Measurements from ENCODE around the gene GTSF1L. TPM values are rescaled to one million over a fixed set of nuclear protein-coding genes. Genes with fewer than 3 reads are reported as not detected.

Gene GTSF1L
- total RNA-seq, 1 donor: not detected

GRCh38 chr20:43724383-43724782 lies 2.4 kb downstream of the GTSF1L start:
- Histone ChIP-seq H3K4me1 (ENCODE audit: insufficient read depth, low read length) (peaks cover 4% of the 10 kb centered on the region), H3K27me3 (ENCODE audit: insufficient read depth, low read length) (no peaks in the 10 kb centered on the region), H4K20me1 (ENCODE audit: insufficient read depth, low read length) (no peaks in the 10 kb centered on the region), H3K4me2 (ENCODE audit: insufficient read depth, low read length) (no peak overlapping the region), H2AFZ (ENCODE audit: low read length) (no peak overlapping the region), H3K4me3 (ENCODE audit: insufficient read depth, low read length) (no peak overlapping the region), H3K9me3 (ENCODE audit: low read depth, low read length) (no peaks in the 10 kb centered on the region), H3K79me2 (ENCODE audit: insufficient read depth, low read length) (no peaks in the 10 kb centered on the region), H3K36me3 (ENCODE audit: insufficient read depth, low read length) (no peaks in the 10 kb centered on the region), H3K27ac (ENCODE audit: low read depth, low read length) (no peak overlapping the region)
- no peak for TF ChIP-seq CTCF (IDR thresholded peaks at IDR 0.05; ENCODE audit: extremely low read depth, low read depth, low read length)
- DNase-seq (ENCODE audit: insufficient read length, low spot score, missing footprints): no peak

GRCh38 chr20:43723735-43724134 lies 3.1 kb downstream of the GTSF1L start:
- H3K36me3 ChIP-seq (ENCODE audit: insufficient read depth, low read length): no peaks in the 10 kb centered on the region
- no peak for DNase-seq (ENCODE audit: insufficient read length, low spot score, missing footprints)
- H2AFZ ChIP-seq (ENCODE audit: low read length): no peak overlapping the region
- no peaks in the 10 kb centered on the region for H3K27me3 ChIP-seq (ENCODE audit: insufficient read depth, low read length)
- H3K27ac ChIP-seq (ENCODE audit: low read depth, low read length): no peak overlapping the region
- H3K79me2 ChIP-seq (ENCODE audit: insufficient read depth, low read length): no peaks in the 10 kb centered on the region
- H3K4me2 ChIP-seq (ENCODE audit: insufficient read depth, low read length): no peak overlapping the region
- H3K9me3 ChIP-seq (ENCODE audit: low read depth, low read length): no peaks in the 10 kb centered on the region
- H4K20me1 ChIP-seq (ENCODE audit: insufficient read depth, low read length): no peaks in the 10 kb centered on the region
- no peak for TF ChIP-seq CTCF (IDR thresholded peaks at IDR 0.05; ENCODE audit: extremely low read depth, low read depth, low read length)
- no peak overlapping the region for H3K4me3 ChIP-seq (ENCODE audit: insufficient read depth, low read length)
- peaks cover 4% of the 10 kb centered on the region for H3K4me1 ChIP-seq (ENCODE audit: insufficient read depth, low read length)

GRCh38 chr20:43723186-43723585 lies 3.6 kb downstream of the GTSF1L start:
- DNase-seq (ENCODE audit: insufficient read length, low spot score, missing footprints): no peak
- H3K4me2 ChIP-seq (ENCODE audit: insufficient read depth, low read length): no peak overlapping the region

GRCh38 chr20:43722153-43722505 lies 4.7 kb downstream of the GTSF1L start:
- Histone ChIP-seq H3K27me3 (ENCODE audit: insufficient read depth, low read length) (no peaks in the 10 kb centered on the region), H4K20me1 (ENCODE audit: insufficient read depth, low read length) (no peaks in the 10 kb centered on the region), H3K9me3 (ENCODE audit: low read depth, low read length) (no peaks in the 10 kb centered on the region), H2AFZ (ENCODE audit: low read length) (peak overlapping the region; percentile 10), H3K36me3 (ENCODE audit: insufficient read depth, low read length) (no peaks in the 10 kb centered on the region), H3K4me3 (ENCODE audit: insufficient read depth, low read length) (no peak overlapping the region), H3K79me2 (ENCODE audit: insufficient read depth, low read length) (no peaks in the 10 kb centered on the region), H3K27ac (ENCODE audit: low read depth, low read length) (no peak overlapping the region), H3K4me1 (ENCODE audit: insufficient read depth, low read length) (peaks cover 4% of the 10 kb centered on the region), H3K4me2 (ENCODE audit: insufficient read depth, low read length) (no peak overlapping the region)
- no peak for DNase-seq (ENCODE audit: insufficient read length, low spot score, missing footprints)
- no peak for TF ChIP-seq CTCF (IDR thresholded peaks at IDR 0.05; ENCODE audit: extremely low read depth, low read depth, low read length)

More at GRCh38 chr20:43723186-43723585, 3.6 kb downstream of the GTSF1L start:
- Histone ChIP-seq H4K20me1 (ENCODE audit: insufficient read depth, low read length) (no peaks in the 10 kb centered on the region), H3K4me3 (ENCODE audit: insufficient read depth, low read length) (no peak overlapping the region), H3K79me2 (ENCODE audit: insufficient read depth, low read length) (no peaks in the 10 kb centered on the region), H3K4me1 (ENCODE audit: insufficient read depth, low read length) (peaks cover 4% of the 10 kb centered on the region), H3K36me3 (ENCODE audit: insufficient read depth, low read length) (no peaks in the 10 kb centered on the region), H3K27me3 (ENCODE audit: insufficient read depth, low read length) (no peaks in the 10 kb centered on the region), H3K27ac (ENCODE audit: low read depth, low read length) (no peak overlapping the region), H2AFZ (ENCODE audit: low read length) (no peak overlapping the region), H3K9me3 (ENCODE audit: low read depth, low read length) (no peaks in the 10 kb centered on the region)
- TF ChIP-seq CTCF (IDR thresholded peaks at IDR 0.05; ENCODE audit: extremely low read depth, low read depth, low read length): no peak

Measured in osteoblast (primary cell).